Peyer's patch (tissue), 4 donors: ENCODE measurements around the gene SEMA3A. TPM values are rescaled to one million over a fixed set of nuclear protein-coding genes. Genes with fewer than 3 reads are reported as not detected.

Experiments used
- DNase-seq, 3 donors: peaks; one replicate each; pipeline ENCODE4 v3.0.0-alpha.2; 2017 to 2019
- H3K27ac ChIP-seq, 4 donors: fragments of 200-600 bp; sonication (generic); one replicate each; pipeline ENCODE4 v1.5.1; 2016 to 2019
- H3K27me3 ChIP-seq, 2 donors: fragments of 200-600 bp; sonication (generic); one replicate each; pipeline ENCODE4 v1.5.1; 2019
- H3K36me3 ChIP-seq, 3 donors: fragments of 200-600 bp; sonication (generic); one replicate each; pipeline ENCODE4 v1.5.1; 2016 to 2019
- H3K4me1 ChIP-seq, 4 donors: fragments of 200-600 bp; sonication (generic); one replicate each; pipeline ENCODE4 v1.5.1; 2016 to 2019
- H3K4me3 ChIP-seq, 4 donors: fragments of 200-600 bp; sonication (generic); 1 replicate in 3 of 4; 2 replicates in 1 of 4; pipeline ENCODE4 v1.5.1; 2016 to 2019; ENCODE audit warnings: mild to moderate bottlenecking in 1 of 4
- H3K9me3 ChIP-seq, 4 donors: fragments of 200-600 bp; sonication (generic); one replicate each; pipeline ENCODE4 v1.5.1; 2016 to 2019; ENCODE audit warnings: mild to moderate bottlenecking in 1 of 4
- CTCF ChIP-seq, 6 experiments: fragments of 450-650 bp in 4 of 6; fragments of 200-600 bp in 2 of 6; sonication (generic) in 1 of 6; IDR thresholded peaks; one replicate each; pipeline ENCODE4 v1.5.1; 2017 to 2019; ENCODE audit warnings: antibody characterized with exemption in 6 of 6, mild to moderate bottlenecking in 3 of 6, moderate library complexity in 1 of 6
- POLR2A ChIP-seq, 2 donors: fragments of 450-650 bp; IDR thresholded peaks; one replicate each; pipeline ENCODE4 v1.5.1; 2017; ENCODE audit warnings: antibody characterized with exemption in 2 of 2, mild to moderate bottlenecking in 2 of 2, moderate library complexity in 2 of 2
- total RNA-seq, 4 donors: library from RNA; depleted of rRNA; stranded (reverse); fragments of >200 nt; gene quantifications; one replicate each; pipeline ENCODE4 v1.1.0, GENCODE V29; 2016

The SEMA3A gene
- total RNA-seq, 4 donors from 2014 or later: 1.3 to 12.4 (median 3.8) TPM

DNA sequence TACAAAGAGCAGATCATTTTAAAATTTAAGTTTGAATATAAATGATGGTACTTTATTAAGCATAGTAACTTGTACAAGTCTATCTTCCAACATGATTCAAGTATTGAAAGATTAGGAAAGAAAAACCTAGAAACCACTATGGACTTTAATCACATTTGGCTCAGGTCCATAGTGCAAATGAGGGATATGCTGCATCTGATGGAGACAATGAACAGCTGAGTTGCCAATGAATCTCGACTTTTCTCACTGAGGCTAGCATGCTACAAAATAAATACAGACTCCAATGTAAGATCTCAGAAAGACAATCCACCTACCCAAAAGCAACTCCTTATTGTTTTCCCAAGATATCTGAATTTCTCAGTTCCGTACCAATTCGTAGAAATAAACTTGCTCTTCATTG is 89.8 kb downstream of the SEMA3A start:
- no peak overlapping the region for H3K27ac ChIP-seq
- H3K36me3 ChIP-seq: no peaks in the 10 kb centered on the region
- DNase-seq: no peak
- no peaks in the 10 kb centered on the region for H3K9me3 ChIP-seq
- no peak overlapping the region for H3K4me3 ChIP-seq
- H3K27me3 ChIP-seq: no peaks in the 10 kb centered on the region
- no peak for TF ChIP-seq CTCF (IDR thresholded peaks at IDR 0.05)
- no peak for TF ChIP-seq POLR2A (IDR thresholded peaks at IDR 0.05)
- no peaks in the 10 kb centered on the region for H3K4me1 ChIP-seq

DNA sequence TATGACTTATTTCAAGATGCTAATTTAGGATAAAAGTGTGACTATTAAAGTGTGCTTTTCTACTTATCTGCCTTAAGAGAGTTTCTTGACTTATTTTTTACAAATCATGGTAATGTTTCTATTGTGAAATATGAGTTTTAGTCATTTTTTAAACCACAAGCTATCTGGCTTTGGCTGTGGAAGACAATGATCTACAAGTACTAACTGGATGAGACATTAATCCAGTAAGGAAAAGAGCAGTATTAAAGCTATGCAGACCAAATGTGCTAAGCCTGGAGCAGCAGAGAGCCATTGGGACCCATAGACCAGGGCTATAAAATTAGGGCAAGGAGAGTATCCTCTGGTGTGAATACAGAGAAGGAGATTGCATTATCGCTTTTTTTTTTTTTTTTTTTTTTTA is 92.4 kb downstream of the SEMA3A start:
- H3K27ac ChIP-seq: no peak overlapping the region
- H3K4me1 ChIP-seq: no peaks in the 10 kb centered on the region
- H3K4me3 ChIP-seq: no peak overlapping the region
- DNase-seq: no peak
- H3K36me3 ChIP-seq: no peaks in the 10 kb centered on the region
- no peaks in the 10 kb centered on the region for H3K9me3 ChIP-seq
- no peak for TF ChIP-seq CTCF (IDR thresholded peaks at IDR 0.05)
- TF ChIP-seq POLR2A (IDR thresholded peaks at IDR 0.05): no peak
- no peaks in the 10 kb centered on the region for H3K27me3 ChIP-seq

- Histone ChIP-seq H3K9me3 (no peaks in the 10 kb centered on the region), H3K36me3 (no peaks in the 10 kb centered on the region), H3K27ac (no peak overlapping the region), H3K4me3 (no peak overlapping the region), H3K27me3 (no peaks in the 10 kb centered on the region), H3K4me1 (no peaks in the 10 kb centered on the region)
- TF ChIP-seq CTCF (IDR thresholded peaks at IDR 0.05) (no peak), POLR2A (IDR thresholded peaks at IDR 0.05) (no peak)
- DNase-seq: no peak
These were observed 93.7 kb downstream of the SEMA3A start for GRCh38 chr7:84100866-84101265.

GRCh38 chr7:84095971-84096370 is 98.6 kb downstream of the SEMA3A start:
- no peaks in the 10 kb centered on the region for H3K4me1 ChIP-seq
- H3K4me3 ChIP-seq: no peak overlapping the region
- no peaks in the 10 kb centered on the region for H3K9me3 ChIP-seq
- DNase-seq: no peak
- no peak overlapping the region for H3K27ac ChIP-seq
- TF ChIP-seq POLR2A (IDR thresholded peaks at IDR 0.05): no peak
- H3K36me3 ChIP-seq: no peaks in the 10 kb centered on the region
- H3K27me3 ChIP-seq: no peaks in the 10 kb centered on the region

DNA sequence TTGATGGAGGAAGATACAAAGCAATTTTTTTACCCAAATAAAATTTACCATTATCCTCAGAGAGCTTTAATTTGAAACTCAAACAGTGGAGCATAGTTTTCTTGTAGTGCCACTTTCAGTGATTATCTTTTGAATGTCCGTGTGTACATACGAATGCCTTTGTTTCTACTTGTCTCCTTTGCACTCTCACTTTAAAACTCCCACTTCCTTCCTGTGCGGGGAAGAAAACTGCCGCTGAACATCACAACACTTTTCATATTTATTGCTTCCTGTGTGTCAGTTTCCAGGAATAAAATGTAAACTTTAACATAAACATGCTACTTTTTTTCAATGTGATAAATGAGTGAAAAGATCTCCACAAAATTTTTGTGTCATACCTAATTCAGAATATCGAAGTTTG is 102.4 kb downstream of the SEMA3A start:
- Histone ChIP-seq H3K27ac (no peak overlapping the region), H3K36me3 (no peaks in the 10 kb centered on the region), H3K4me1 (no peaks in the 10 kb centered on the region), H3K4me3 (no peak overlapping the region), H3K27me3 (no peaks in the 10 kb centered on the region), H3K9me3 (no peaks in the 10 kb centered on the region)
- no peak for TF ChIP-seq CTCF (IDR thresholded peaks at IDR 0.05)
- TF ChIP-seq POLR2A (IDR thresholded peaks at IDR 0.05): no peak
- no peak for DNase-seq

DNA sequence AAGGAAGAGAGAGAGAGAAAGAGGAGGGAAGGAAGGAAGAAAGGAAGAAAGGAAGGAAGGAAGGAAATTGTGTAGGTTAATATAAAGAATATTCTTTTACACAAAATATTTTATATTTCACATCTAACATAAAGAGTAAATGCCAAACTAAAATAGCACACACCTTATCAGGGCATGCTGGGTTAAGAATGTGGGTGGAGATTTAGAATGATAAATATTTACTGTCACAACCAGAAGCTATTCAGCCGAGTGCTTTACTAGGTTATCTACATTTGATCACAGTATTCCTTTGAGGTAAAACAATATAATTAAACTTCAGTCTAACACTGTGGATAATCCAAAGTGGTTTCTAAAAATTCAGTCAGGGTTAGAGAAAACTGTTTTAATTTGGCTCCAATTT is 103.3 kb downstream of the SEMA3A start:
- TF ChIP-seq CTCF (IDR thresholded peaks at IDR 0.05) (no peak), POLR2A (IDR thresholded peaks at IDR 0.05) (no peak)

More for the DNA sequence above, 103.3 kb downstream of the SEMA3A start:
- DNase-seq: no peak
- H3K36me3 ChIP-seq: no peaks in the 10 kb centered on the region
- H3K27ac ChIP-seq: no peak overlapping the region
- no peaks in the 10 kb centered on the region for H3K27me3 ChIP-seq
- H3K4me3 ChIP-seq: no peak overlapping the region
- no peaks in the 10 kb centered on the region for H3K9me3 ChIP-seq
- H3K4me1 ChIP-seq: no peaks in the 10 kb centered on the region
